ENCODE data around the gene PTPRE.

DNA sequence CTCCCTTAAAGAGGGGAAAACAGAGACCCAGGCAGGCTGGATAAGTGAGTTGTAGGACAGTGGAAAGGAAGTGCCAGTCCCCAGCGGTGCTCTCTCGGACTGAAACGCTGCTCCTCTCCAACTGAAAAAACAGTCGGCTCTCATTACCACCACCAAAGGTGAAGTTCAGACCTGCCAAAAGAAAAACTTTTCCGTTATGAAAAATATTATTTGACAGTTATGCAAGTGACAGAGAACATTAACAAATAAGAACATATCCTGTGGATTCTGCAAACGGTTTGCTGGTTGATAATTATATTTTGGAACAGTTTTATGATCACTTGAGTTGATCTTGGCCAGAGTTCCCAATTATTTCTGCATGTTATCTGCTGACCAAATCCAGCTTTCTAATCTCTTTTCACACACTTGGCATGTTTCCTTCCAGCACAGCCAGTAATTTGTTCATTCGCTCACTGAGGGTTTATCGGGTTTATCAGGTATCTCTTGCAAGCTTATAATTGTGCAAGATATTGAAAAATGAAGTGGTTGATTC, 82.6 kb downstream of the PTPRE start:
- TF ChIP-seq, protein P1, sequence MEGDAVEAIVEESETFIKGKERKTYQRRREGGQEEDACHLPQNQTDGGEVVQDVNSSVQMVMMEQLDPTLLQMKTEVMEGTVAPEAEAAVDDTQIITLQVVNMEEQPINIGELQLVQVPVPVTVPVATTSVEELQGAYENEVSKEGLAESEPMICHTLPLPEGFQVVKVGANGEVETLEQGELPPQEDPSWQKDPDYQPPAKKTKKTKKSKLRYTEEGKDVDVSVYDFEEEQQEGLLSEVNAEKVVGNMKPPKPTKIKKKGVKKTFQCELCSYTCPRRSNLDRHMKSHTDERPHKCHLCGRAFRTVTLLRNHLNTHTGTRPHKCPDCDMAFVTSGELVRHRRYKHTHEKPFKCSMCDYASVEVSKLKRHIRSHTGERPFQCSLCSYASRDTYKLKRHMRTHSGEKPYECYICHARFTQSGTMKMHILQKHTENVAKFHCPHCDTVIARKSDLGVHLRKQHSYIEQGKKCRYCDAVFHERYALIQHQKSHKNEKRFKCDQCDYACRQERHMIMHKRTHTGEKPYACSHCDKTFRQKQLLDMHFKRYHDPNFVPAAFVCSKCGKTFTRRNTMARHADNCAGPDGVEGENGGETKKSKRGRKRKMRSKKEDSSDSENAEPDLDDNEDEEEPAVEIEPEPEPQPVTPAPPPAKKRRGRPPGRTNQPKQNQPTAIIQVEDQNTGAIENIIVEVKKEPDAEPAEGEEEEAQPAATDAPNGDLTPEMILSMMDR (IDR thresholded peaks at IDR 0.05), result no peak
- no peak for TF ChIP-seq EZH2 (IDR thresholded peaks at IDR 0.05)

All from neural progenitor cell (in vitro differentiated cells).